Suprapubic skin (tissue), 4 donors: Measurements from ENCODE around the gene EPB41L1.

Experiments used
- CTCF ChIP-seq, 2 donors: fragments of 200-600 bp in 1 of 2; fragments of 450-650 bp in 1 of 2; sonication (generic) in 1 of 2; IDR thresholded peaks; one replicate each; pipeline ENCODE4 v1.5.1; 2016 to 2019; ENCODE audit warnings: antibody characterized with exemption in 2 of 2, mild to moderate bottlenecking in 1 of 2, moderate library complexity in 1 of 2
- EP300 ChIP-seq: sonication (generic); formaldehyde crosslinking; IDR thresholded peaks from one replicate; pipeline ENCODE4 v1.6.1; 2017; ENCODE audit warnings: antibody characterized with exemption
- POLR2A ChIP-seq, 2 donors: fragments of 450-650 bp; IDR thresholded peaks; one replicate each; pipeline ENCODE4 v1.6.1; 2017; ENCODE audit warnings: antibody characterized with exemption in 2 of 2, mild to moderate bottlenecking in 2 of 2, moderate library complexity in 2 of 2
- POLR2AphosphoS5 ChIP-seq, 3 donors: sonication (generic); formaldehyde crosslinking; IDR thresholded peaks; one replicate each; pipeline ENCODE4 v1.6.1; 2017; ENCODE audit warnings: antibody characterized with exemption in 3 of 3

- TF ChIP-seq CTCF (IDR thresholded peaks at IDR 0.05) (no peak), POLR2A (IDR thresholded peaks at IDR 0.05) (no peak), POLR2AphosphoS5 (IDR thresholded peaks at IDR 0.05) (no peak), EP300 (no peak)
Measured at GRCh38 chr20:36120241-36120640, 34.3 kb upstream of the EPB41L1 start.
